Liver (tissue), 3 donors: ENCODE results near the gene GRID1.

Experiments used
- CTCF ChIP-seq: fragments of 150-350 bp; IDR thresholded peaks from 2 replicates; pipeline ENCODE4 v1.5.1; 2017; ENCODE audit warnings: improper control_type of control experiment, low read depth, low read length; ENCODE audit not compliant: missing input control
- GABPA ChIP-seq, 2 donors: IDR thresholded peaks in 1 of 2; conservative IDR thresholded peaks in 1 of 2; 2 replicates each; pipeline ENCODE4 v1.6.1; 2016; ENCODE audit warnings: antibody characterized with exemption in 2 of 2, mild to moderate bottlenecking in 1 of 2, moderate library complexity in 1 of 2
- donor health status: healthy.
- donor health status: healthy.

DNA sequence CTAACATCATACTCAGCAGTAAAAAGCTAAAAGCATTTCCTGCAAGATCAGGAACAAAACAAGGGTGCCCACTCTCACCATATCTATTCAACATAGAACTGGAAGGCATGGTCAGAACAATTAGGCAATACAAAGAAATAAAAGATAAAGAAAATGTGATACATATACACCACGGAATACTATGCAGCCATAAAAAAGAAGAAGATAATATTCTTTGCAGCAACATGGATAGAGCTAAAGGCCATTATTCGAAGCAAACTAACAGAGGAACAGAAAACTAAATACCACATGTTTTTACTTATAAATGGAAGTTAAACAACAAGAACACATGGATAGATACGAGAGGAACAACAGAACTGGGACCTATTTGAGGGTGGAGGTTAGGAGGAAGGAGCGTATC lies 652.7 kb downstream of the GRID1 start:
- TF ChIP-seq CTCF (no peak), GABPA (IDR thresholded peaks at IDR 0.05 in 1 of 2, conservative IDR thresholded peaks at IDR 0.05 in 1 of 2) (no peak)
